Testis (tissue), 2 donors: ENCODE results near the gene GPR153.

Experiments used
- CTCF ChIP-seq, 3 experiments: fragments of 450-650 bp in 2 of 3; fragments of 200-600 bp in 1 of 3; sonication (generic) in 1 of 3; IDR thresholded peaks; one replicate each; pipeline ENCODE4 v1.5.1; 2016 to 2019; ENCODE audit warnings: antibody characterized with exemption in 3 of 3, mild to moderate bottlenecking in 2 of 3, moderate library complexity in 1 of 3
- POLR2A ChIP-seq: fragments of 450-650 bp; IDR thresholded peaks from one replicate; pipeline ENCODE4 v1.6.1; 2017; ENCODE audit warnings: antibody characterized with exemption, mild to moderate bottlenecking, moderate library complexity

- TF ChIP-seq CTCF (IDR thresholded peaks at IDR 0.05) (no peak), POLR2A (no peak)
Measured at GRCh38 chr1:6251681-6252373, 9.1 kb downstream of the GPR153 start.
